H1 (cell line): ENCODE results near the gene HOXB8. TPM values are rescaled to one million over a fixed set of nuclear protein-coding genes. Genes with fewer than 3 reads are reported as not detected.
A peak's percentile ranks its signal among the peaks of the same experiment; 100 is the strongest.

Source experiments
- CTCF ChIA-PET: fragments of 300-600 bp; sonication (Branson Sonifier 250); formaldehyde crosslinking; loops from one replicate; lab custom pipeline; 2021; ENCODE audit not compliant: partially characterized antibody; lab: Charles Lee
- POLR2A ChIA-PET: fragments of 300-600 bp; sonication (Branson Sonifier 250); formaldehyde crosslinking; loops from one replicate; lab custom pipeline; 2021; ENCODE audit warnings: inconsistent platforms; ENCODE audit not compliant: partially characterized antibody; lab: Charles Lee
- DNase-seq, 2 experiments: peaks; one replicate each; pipeline versions ENCODE4 v3.0.0 to v3.0.0-alpha.2; 2010 to 2022; ENCODE audit warnings: low spot score in 2 of 2, low read depth in 1 of 2, mixed read lengths in 1 of 2
- FAIRE-seq: peaks from 2 replicates; lab custom pipeline; 2011; peaks lifted over from hg19 to GRCh38; lab: Jason Lieb, UNC
- H2AFZ ChIP-seq: 2 replicates; pipeline ENCODE4 v1.8.1; 2012; ENCODE audit warnings: low read length, inconsistent platforms
- H2AK5ac ChIP-seq: 2 replicates; pipeline ENCODE4 v1.6.1; 2013; ENCODE audit warnings: low read depth, low read length
- H2BK120ac ChIP-seq: replicated peaks from 2 replicates; pipeline ENCODE3; 2013; ENCODE audit warnings: low read depth, low read length, inconsistent platforms
- H2BK12ac ChIP-seq: 2 replicates; pipeline ENCODE4 v1.6.1; 2013; ENCODE audit warnings: low read depth, low read length
- H2BK15ac ChIP-seq: 2 replicates; pipeline ENCODE4 v1.6.1; 2013; ENCODE audit warnings: low read length
- H2BK20ac ChIP-seq: 2 replicates; pipeline ENCODE4 v1.6.1; 2013; ENCODE audit warnings: low read length
- H2BK5ac ChIP-seq: 2 replicates; pipeline ENCODE4 v1.6.1; 2013; ENCODE audit warnings: low read depth, low read length
- H3K14ac ChIP-seq: 2 replicates; pipeline ENCODE4 v1.6.1; 2013; ENCODE audit warnings: inconsistent platforms; ENCODE audit not compliant: insufficient read length
- H3K18ac ChIP-seq: 2 replicates; pipeline ENCODE4 v1.6.1; 2013; ENCODE audit warnings: low read length; ENCODE audit errors: extremely low read depth
- H3K23ac ChIP-seq: 2 replicates; pipeline ENCODE4 v1.6.1; 2013; ENCODE audit warnings: inconsistent platforms; ENCODE audit not compliant: insufficient read length
- H3K23me2 ChIP-seq: 2 replicates; pipeline ENCODE4 v1.6.1; 2013; ENCODE audit warnings: low read depth, low read length
- H3K27ac ChIP-seq: 2 replicates; pipeline ENCODE4 v1.6.1; 2011; ENCODE audit warnings: low read depth, low read length, inconsistent platforms
- H3K27me3 ChIP-seq, 4 experiments: replicated peaks in 1 of 4; 1 replicate in 1 of 4; 2 replicates in 3 of 4; pipeline versions ENCODE4 v1.6.1 to v1.8.1; 2011 to 2013; ENCODE audit warnings: low read length in 3 of 4, mild to moderate bottlenecking in 3 of 4, inconsistent platforms in 2 of 4, mixed read lengths in 2 of 4, moderate library complexity in 1 of 4; ENCODE audit not compliant: control insufficient read depth in 3 of 4, insufficient read depth in 3 of 4; ENCODE audit errors: extremely low read depth in 1 of 4
- H3K36me3 ChIP-seq, 4 experiments: 2 replicates each; pipeline versions ENCODE4 v1.6.1 to v1.8.1; 2011 to 2013; ENCODE audit warnings: mild to moderate bottlenecking in 4 of 4, low read length in 3 of 4, moderate library complexity in 2 of 4, control low read depth in 1 of 4, inconsistent platforms in 1 of 4; ENCODE audit not compliant: insufficient read depth in 4 of 4, control insufficient read depth in 2 of 4
- H3K4ac ChIP-seq: replicated peaks from 2 replicates; pipeline ENCODE3; 2013; ENCODE audit warnings: low read length, low read depth, mixed read lengths, inconsistent platforms; ENCODE audit not compliant: insufficient read length
- H3K4me1 ChIP-seq, 4 experiments: replicated peaks in 1 of 4; 1 replicate in 1 of 4; 2 replicates in 3 of 4; pipeline versions ENCODE4 v1.6.1 to v1.8.1; 2011 to 2013; ENCODE audit warnings: low read length in 3 of 4, inconsistent platforms in 2 of 4, mixed read lengths in 1 of 4; ENCODE audit not compliant: insufficient read depth in 4 of 4, control insufficient read depth in 3 of 4
- H3K4me2 ChIP-seq, 2 experiments: 2 replicates each; pipeline versions ENCODE4 v1.6.1 to v1.8.1; 2011 to 2013; ENCODE audit warnings: low read depth in 2 of 2, low read length in 2 of 2, control low read depth in 1 of 2, inconsistent platforms in 1 of 2, mild to moderate bottlenecking in 1 of 2; ENCODE audit not compliant: insufficient read depth in 1 of 2
- H3K4me3 ChIP-seq, 4 experiments: fragments of 200-600, 300-600 bp in 1 of 4; sonication (generic), shearing (Covaris generic), sonication (Bioruptor Twin) in 1 of 4; 2 replicates each; pipeline versions ENCODE4 v1.5.1 to v1.8.1; 2011 to 2016; ENCODE audit warnings: low read length in 4 of 4, low read depth in 3 of 4, control low read depth in 2 of 4, inconsistent platforms in 2 of 4, mild to moderate bottlenecking in 2 of 4, mixed read lengths in 1 of 4, moderate library complexity in 1 of 4; ENCODE audit not compliant: insufficient read depth in 2 of 4; ENCODE audit errors: extremely low read depth in 1 of 4
- H3K56ac ChIP-seq: replicated peaks from 2 replicates; pipeline ENCODE3; 2013; ENCODE audit warnings: low read depth, mild to moderate bottlenecking, mixed read lengths, low read length, inconsistent platforms; ENCODE audit not compliant: insufficient read length
- H3K79me1 ChIP-seq: 2 replicates; pipeline ENCODE4 v1.6.1; 2013; ENCODE audit warnings: low read depth, low read length, control low read depth
- H3K79me2 ChIP-seq, 2 experiments: 2 replicates each; pipeline versions ENCODE4 v1.6.1 to v1.8.1; 2012 to 2013; ENCODE audit warnings: low read length in 2 of 2, mild to moderate bottlenecking in 2 of 2, inconsistent platforms in 1 of 2; ENCODE audit not compliant: insufficient read depth in 2 of 2, control insufficient read depth in 1 of 2
- H3K9ac ChIP-seq, 4 experiments: replicated peaks in 1 of 4; 1 replicate in 1 of 4; 2 replicates in 3 of 4; pipeline versions ENCODE4 v1.6.1 to v1.8.1; 2011 to 2013; ENCODE audit warnings: low read depth in 3 of 4, low read length in 3 of 4, control low read depth in 2 of 4, mild to moderate bottlenecking in 2 of 4, moderate library complexity in 2 of 4, inconsistent platforms in 1 of 4; ENCODE audit errors: extremely low read depth in 1 of 4
- H3K9me3 ChIP-seq, 2 experiments: 2 replicates each; pipeline versions ENCODE4 v1.6.1 to v1.8.1; 2012 to 2013; ENCODE audit warnings: mild to moderate bottlenecking in 2 of 2, moderate library complexity in 2 of 2, control low read depth in 1 of 2, inconsistent platforms in 1 of 2, low read depth in 1 of 2, low read length in 1 of 2, mixed read lengths in 1 of 2; ENCODE audit not compliant: insufficient read depth in 2 of 2
- H4K20me1 ChIP-seq, 2 experiments: replicated peaks in 1 of 2; 2 replicates each; pipeline versions ENCODE3 to v1.8.1; 2011 to 2013; ENCODE audit warnings: inconsistent platforms in 2 of 2, low read length in 2 of 2, mild to moderate bottlenecking in 1 of 2; ENCODE audit not compliant: insufficient read depth in 2 of 2, control insufficient read depth in 1 of 2
- H4K5ac ChIP-seq: 2 replicates; pipeline ENCODE4 v1.6.1; 2013; ENCODE audit warnings: low read length, low read depth, mixed read lengths, inconsistent platforms; ENCODE audit not compliant: insufficient read length
- H4K8ac ChIP-seq: 2 replicates; pipeline ENCODE4 v1.8.0; 2013; ENCODE audit warnings: mild to moderate bottlenecking, moderate library complexity, low read length, inconsistent platforms; ENCODE audit not compliant: insufficient read depth; ENCODE audit errors: extremely low read depth
- H4K91ac ChIP-seq: replicated peaks from 2 replicates; pipeline ENCODE3; 2013; ENCODE audit warnings: low read length, mixed read lengths, inconsistent platforms; ENCODE audit not compliant: insufficient read length
- CBX8 ChIP-seq: fragments of 300-800, 300-1000 bp; sonication (generic); IDR thresholded peaks from 2 replicates; pipeline ENCODE4 v1.7.1; 2016; ENCODE audit warnings: low read depth, low read length, borderline replicate concordance
- CTBP2 ChIP-seq: IDR thresholded peaks from 2 replicates; pipeline ENCODE4 v1.7.0; 2011; ENCODE audit warnings: borderline replicate concordance, mild to moderate bottlenecking, moderate library complexity, mixed read lengths, low read length; ENCODE audit not compliant: insufficient read depth, insufficient read length
- EGR1 ChIP-seq: IDR thresholded peaks from 2 replicates; pipeline ENCODE4 v1.6.1; 2011; ENCODE audit warnings: low read depth, low read length, borderline replicate concordance
- POLR2A ChIP-seq, 2 experiments: IDR thresholded peaks; 1 replicate in 1 of 2; 2 replicates in 1 of 2; pipeline ENCODE4 v1.6.1; 2011; ENCODE audit warnings: low read depth in 2 of 2, low read length in 2 of 2, mild to moderate bottlenecking in 2 of 2; ENCODE audit errors: control extremely low read depth in 1 of 2
- RAD21 ChIP-seq, 2 experiments: IDR thresholded peaks in 1 of 2; conservative IDR thresholded peaks in 1 of 2; 2 replicates each; pipeline ENCODE4 v1.6.1; 2011; ENCODE audit warnings: low read depth in 2 of 2, low read length in 2 of 2, improper control_type of control experiment in 1 of 2, inconsistent platforms in 1 of 2, mild to moderate bottlenecking in 1 of 2, moderate library complexity in 1 of 2
- SIN3A ChIP-seq, 2 experiments: IDR thresholded peaks in 1 of 2; conservative IDR thresholded peaks in 1 of 2; 2 replicates each; pipeline ENCODE4 v1.6.1; 2011 to 2012; ENCODE audit warnings: low read length in 2 of 2, improper control_type of control experiment in 1 of 2, low read depth in 1 of 2, mild to moderate bottlenecking in 1 of 2
- SIRT6 ChIP-seq: IDR thresholded peaks from one replicate; pipeline ENCODE4 v1.7.1; 2012; ENCODE audit warnings: low read length, inconsistent platforms
- TCF12 ChIP-seq: IDR thresholded peaks from 2 replicates; pipeline ENCODE4 v1.6.1; 2011; ENCODE audit warnings: low read depth, mild to moderate bottlenecking, low read length
- WGBS, 2 experiments: shearing (Covaris generic) in 1 of 2; methylation state at CpG; one replicate each; pipeline versions ENCODE4 v1.1.6 to v1.1.7; 2013 to 2015; ENCODE audit warnings: low lambda C conversion rate in 2 of 2, mixed read lengths in 2 of 2, inconsistent platforms in 1 of 2, low coverage in 1 of 2, missing lambda C conversion rate in 1 of 2; ENCODE audit not compliant: insufficient replicate concordance in 2 of 2, insufficient coverage in 1 of 2, insufficient read length in 1 of 2; ENCODE audit errors: extremely low coverage in 1 of 2, missing lambda C conversion rate in 1 of 2; 5-methylcytosine and 5-hydroxymethylcytosine counted together
- polyA plus RNA-seq, 7 experiments: library from polyadenylated mRNA; depleted of rRNA in 3 of 7; stranded (reverse) in 5 of 7; unstranded in 2 of 7; fragments of >200 nt in 5 of 7; fragments of 200-250 nt in 2 of 7; gene quantifications; 1 replicate in 5 of 7; 2 replicates in 1 of 7; 4 replicates in 1 of 7; pipeline versions ENCODE4 v1.2.1 to v1.2.3, GENCODE V29; 2011 to 2013; ENCODE audit warnings: missing spikeins in 2 of 7, mixed read lengths in 2 of 7
- total RNA-seq: library from RNA; stranded (reverse); fragmentation: NEBNext Ultra II Directional; extraction: Animal tissue kit (Norgen Biotek cat#: 25700); gene quantifications from 2 replicates; pipeline ENCODE4 v1.2.1, GENCODE V29; 2021

Gene HOXB8
- total and polyA plus RNA-seq, 2 of the 8 experiments (the other 6 are each of a cell fraction or from before 2014, with no cell fraction given): not detected

GRCh38 chr17:48611213-48611612 is 3.9 kb downstream of the HOXB8 start:
- POLR2A ChIA-PET: no interaction called here
- Histone ChIP-seq H2AFZ (no peak overlapping the region), H3K4ac (no peak overlapping the region), H2AK5ac (no peak overlapping the region), H3K4me3 (peak overlapping the region in 1 of 4 experiments; percentile 46; a peak in 2 of 8 replicates), H3K4me2 (peak overlapping the region; percentile 41 to 57; a peak in 1 of 4 replicates), H2BK12ac (no peak overlapping the region), H2BK120ac (no peak overlapping the region), H3K79me2 (no peaks in the 10 kb centered on the region), H3K4me1 (peaks cover 0 to 7% (median 4%) of the 10 kb centered on the region in 4 experiments; a peak in 5 of 7 replicates), H3K56ac (no peak overlapping the region), H3K23me2 (peaks cover 2% of the 10 kb centered on the region; the same call in 1 of the 2 replicates), H3K14ac (no peak overlapping the region), H3K27me3 (peaks cover 97 to 100% (median 99%) of the 10 kb centered on the region in 4 experiments), H3K27ac (no peak overlapping the region)
- TF ChIP-seq TCF12 (no peak), SIRT6 (no peak), RAD21 (IDR thresholded peaks at IDR 0.05 in 1 of 2, conservative IDR thresholded peaks at IDR 0.05 in 1 of 2; ENCODE audit: low read depth in 2 of 2, low read length in 2 of 2) (no peak), CBX8 (0 out of 2 replicates have a peak, but pooled peaks have one; percentile 34), SIN3A (conservative IDR thresholded peaks at IDR 0.05 in 1 of 2, IDR thresholded peaks at IDR 0.05 in 1 of 2; ENCODE audit: low read depth in 1 of 2, low read length in 2 of 2) (no peak), CTBP2 (no peak), EGR1 (no peak), POLR2A (IDR thresholded peaks at IDR 0.05; ENCODE audit: control extremely low read depth in 1 of 2, low read depth in 2 of 2, low read length in 2 of 2) (no peak)
- TF ChIP-seq, all 59 proteins: peak for 1
- no peak overlapping the region for H3K18ac ChIP-seq
- CTCF ChIA-PET: no interaction called here
- no peak overlapping the region for H2BK15ac ChIP-seq
- no peak overlapping the region for H4K5ac ChIP-seq
- DNase-seq (no peak), FAIRE-seq (no peak)
- peaks cover 28 to 35% of the 10 kb centered on the region in 2 experiments for H4K20me1 ChIP-seq
- 10% methylated on average over 19 of the region's 22 CpGs; no CpG with 5 or more reads in 1 of the 2 experiments for WGBS, 2 experiments
- no peak overlapping the region for H2BK5ac ChIP-seq
- no peak overlapping the region for H4K91ac ChIP-seq
- H3K23ac ChIP-seq: no peak overlapping the region
- H2BK20ac ChIP-seq: no peak overlapping the region
- no peaks in the 10 kb centered on the region for H3K79me1 ChIP-seq
- H4K8ac ChIP-seq: no peak overlapping the region
- H3K36me3 ChIP-seq: peaks cover 0 to 18% (median 0%) of the 10 kb centered on the region in 4 experiments; a peak in 1 of 8 replicates
- no peak overlapping the region for H3K9ac ChIP-seq
- no peaks in the 10 kb centered on the region; a peak in 1 of 4 replicates for H3K9me3 ChIP-seq
